GM21717 (cell line): ENCODE data around the gene CDC42BPB.

Source experiments
- ATAC-seq: cut with Tn5 transposase; IDR thresholded peaks from one replicate; pipeline ENCODE4 v1.9.1; 2021; ENCODE audit warnings: mild to moderate bottlenecking, moderate library complexity; ENCODE audit not compliant: unreplicated experiment

CDC42BPB gene

GRCh38 chr14:102883089-102883541 is 174.2 kb downstream of the CDC42BPB start:
- no peak for ATAC-seq
